ENCODE results near the gene GNAT2. TPM values are rescaled to one million over a fixed set of nuclear protein-coding genes. Genes with fewer than 3 reads are reported as not detected.

Gene GNAT2
- total RNA-seq, 1 experiment from 2014 or later = 0.20 TPM

- H4K5ac ChIP-seq (ENCODE audit: insufficient read length, low read depth, low read length) = no peak overlapping the region
- H4K20me1 ChIP-seq (ENCODE audit: control insufficient read depth, insufficient read depth, insufficient read length) = peaks cover 2% of the 10 kb centered on the region
- no peaks in the 10 kb centered on the region; the same call in 1 of the 2 replicates for H3K4me1 ChIP-seq (ENCODE audit: insufficient read depth, low read length)
- no CpG with 5 or more reads among the region's 18 CpGs for WGBS (ENCODE audit: extremely low coverage, insufficient read length, low lambda C conversion rate)
- no peak overlapping the region for H3K27ac ChIP-seq (ENCODE audit: insufficient read length, low read depth, low read length)
- H2AFZ ChIP-seq (ENCODE audit: low read length) = no peak overlapping the region
- no peaks in the 10 kb centered on the region; a peak in 1 of 7 replicates for H3K36me3 Mint-ChIP-seq (ENCODE audit: insufficient read depth in 1 of 3, low read depth in 3 of 3)
- peak overlapping the region; percentile 97 for H3K4me2 ChIP-seq (ENCODE audit: insufficient read depth, insufficient read length, low read length)
- no peak overlapping the region for H3K56ac ChIP-seq (ENCODE audit: insufficient read length, low read depth, low read length)
- no peak overlapping the region for H2BK15ac ChIP-seq (ENCODE audit: low read depth, low read length)
- H2AK5ac ChIP-seq (ENCODE audit: insufficient read length, low read length) = no peak overlapping the region
- peak; percentile 93 for DNase-seq
- H3K79me1 ChIP-seq (ENCODE audit: insufficient read depth, low read depth, low read length, poor library complexity, severe bottlenecking) = no peaks in the 10 kb centered on the region
- peaks cover 41 to 55% of the 10 kb centered on the region in 2 experiments for H3K4me1 Mint-ChIP-seq
- H3K4ac ChIP-seq (ENCODE audit: low read depth, low read length) = no peak overlapping the region
- no peak overlapping the region for H4K91ac ChIP-seq (ENCODE audit: insufficient read length, low read depth, low read length)
- no peak overlapping the region for H2BK5ac ChIP-seq (ENCODE audit: insufficient read length, low read length)
- peaks cover 6% of the 10 kb centered on the region; the same call in 1 of the 2 replicates for H3K79me2 ChIP-seq (ENCODE audit: insufficient read depth, low read length)
- no peak overlapping the region for H3K18ac ChIP-seq (ENCODE audit: insufficient read length, low read depth, low read length)
- no peaks in the 10 kb centered on the region for H3K9me3 ChIP-seq (ENCODE audit: control insufficient read depth, low read depth, low read length)
- peak overlapping the region; percentile 35 for H3K9ac ChIP-seq (ENCODE audit: extremely low read depth, insufficient read length, low read length)
- H3K4me3 Mint-ChIP-seq = peak overlapping the region; percentile 93 to 94
- no peak overlapping the region for H3K14ac ChIP-seq (ENCODE audit: insufficient read depth, low read length)
- no peaks in the 10 kb centered on the region for H3K9me3 Mint-ChIP-seq
- no peaks in the 10 kb centered on the region; the same call in 1 of the 2 replicates for H3K27me3 Mint-ChIP-seq (ENCODE audit: low read depth)
- H3K27me3 ChIP-seq (ENCODE audit: insufficient read depth, low read length) = no peaks in the 10 kb centered on the region
- peaks cover 12% of the 10 kb centered on the region for H3K23me2 ChIP-seq (ENCODE audit: insufficient read length, low read depth, low read length, poor library complexity, severe bottlenecking)
- H3T11ph ChIP-seq (ENCODE audit: low read length) = no peak overlapping the region
- H3K23ac ChIP-seq (ENCODE audit: insufficient read length, low read depth, low read length) = no peak overlapping the region
- no peak overlapping the region for H2BK120ac ChIP-seq (ENCODE audit: low read depth, low read length, poor library complexity, severe bottlenecking)
- TF ChIP-seq, protein P1, sequence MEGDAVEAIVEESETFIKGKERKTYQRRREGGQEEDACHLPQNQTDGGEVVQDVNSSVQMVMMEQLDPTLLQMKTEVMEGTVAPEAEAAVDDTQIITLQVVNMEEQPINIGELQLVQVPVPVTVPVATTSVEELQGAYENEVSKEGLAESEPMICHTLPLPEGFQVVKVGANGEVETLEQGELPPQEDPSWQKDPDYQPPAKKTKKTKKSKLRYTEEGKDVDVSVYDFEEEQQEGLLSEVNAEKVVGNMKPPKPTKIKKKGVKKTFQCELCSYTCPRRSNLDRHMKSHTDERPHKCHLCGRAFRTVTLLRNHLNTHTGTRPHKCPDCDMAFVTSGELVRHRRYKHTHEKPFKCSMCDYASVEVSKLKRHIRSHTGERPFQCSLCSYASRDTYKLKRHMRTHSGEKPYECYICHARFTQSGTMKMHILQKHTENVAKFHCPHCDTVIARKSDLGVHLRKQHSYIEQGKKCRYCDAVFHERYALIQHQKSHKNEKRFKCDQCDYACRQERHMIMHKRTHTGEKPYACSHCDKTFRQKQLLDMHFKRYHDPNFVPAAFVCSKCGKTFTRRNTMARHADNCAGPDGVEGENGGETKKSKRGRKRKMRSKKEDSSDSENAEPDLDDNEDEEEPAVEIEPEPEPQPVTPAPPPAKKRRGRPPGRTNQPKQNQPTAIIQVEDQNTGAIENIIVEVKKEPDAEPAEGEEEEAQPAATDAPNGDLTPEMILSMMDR (conservative IDR thresholded peaks at IDR 0.05) = no peak
- no peak overlapping the region for H4K8ac ChIP-seq (replicated peaks; ENCODE audit: insufficient read length, low read depth, low read length)
- H2BK20ac ChIP-seq (ENCODE audit: low read depth, low read length, poor library complexity, severe bottlenecking) = no peak overlapping the region
- peak overlapping the region in 1 of 3 experiments; percentile 64; a peak in 2 of 7 replicates for H3K27ac Mint-ChIP-seq
- H2BK12ac ChIP-seq (ENCODE audit: insufficient read length, low read depth, low read length) = no peak overlapping the region
Measured at GRCh38 chr1:109620841-109621286, 1.4 kb upstream of the GNAT2 start.
